Fibroblast of lung (primary cell): Measurements from ENCODE around the gene SERPIND1. TPM values are rescaled to one million over a fixed set of nuclear protein-coding genes. Genes with fewer than 3 reads are reported as not detected.

Experiments
- DNase-seq, 2 donors: peaks; one replicate each; pipeline versions ENCODE4 v3.0.0 to v3.0.0-alpha.2; 2010; ENCODE audit warnings: low read depth in 2 of 2
- H2AFZ ChIP-seq: 2 replicates; pipeline ENCODE4 v1.5.1; 2012; ENCODE audit warnings: low read length, control low read depth, inconsistent platforms
- H3K27ac ChIP-seq: 2 replicates; pipeline ENCODE4 v1.5.1; 2011; ENCODE audit warnings: low read length, control low read depth; ENCODE audit not compliant: insufficient read depth
- H3K27me3 ChIP-seq: 2 replicates; pipeline ENCODE4 v1.5.1; 2011; ENCODE audit warnings: mild to moderate bottlenecking, low read length; ENCODE audit not compliant: control insufficient read depth, insufficient read depth
- H3K36me3 ChIP-seq: 2 replicates; pipeline ENCODE4 v1.5.1; 2011; ENCODE audit warnings: low read length; ENCODE audit not compliant: control insufficient read depth, insufficient read depth
- H3K4me1 ChIP-seq: 2 replicates; pipeline ENCODE4 v1.5.1; 2011; ENCODE audit warnings: low read length; ENCODE audit not compliant: control insufficient read depth, insufficient read depth; ENCODE audit errors: extremely low read depth
- H3K4me2 ChIP-seq: 2 replicates; pipeline ENCODE4 v1.5.1; 2011; ENCODE audit warnings: low read length, control low read depth; ENCODE audit not compliant: insufficient read depth; ENCODE audit errors: extremely low read depth
- H3K4me3 ChIP-seq, 4 experiments: fragments of 200-600 bp in 1 of 4; sonication (generic) in 1 of 4; replicated peaks in 1 of 4; 2 replicates each; pipeline ENCODE4 v1.5.1; 2011 to 2016; ENCODE audit warnings: low read length in 4 of 4, low read depth in 3 of 4, mild to moderate bottlenecking in 3 of 4, control low read depth in 2 of 4, inconsistent platforms in 1 of 4, mixed read lengths in 1 of 4; ENCODE audit not compliant: insufficient read depth in 1 of 4; ENCODE audit errors: control extremely low read depth in 1 of 4
- H3K79me2 ChIP-seq: 2 replicates; pipeline ENCODE4 v1.5.1; 2012; ENCODE audit warnings: mild to moderate bottlenecking, low read length, inconsistent platforms; ENCODE audit not compliant: control insufficient read depth, insufficient read depth
- H3K9ac ChIP-seq: 2 replicates; pipeline ENCODE4 v1.5.1; 2011; ENCODE audit warnings: mild to moderate bottlenecking, low read length, control low read depth; ENCODE audit not compliant: insufficient read depth
- H3K9me3 ChIP-seq: 2 replicates; pipeline ENCODE4 v1.5.1; 2012; ENCODE audit warnings: low read depth, low read length; ENCODE audit not compliant: control insufficient read depth, insufficient read depth
- H4K20me1 ChIP-seq: 2 replicates; pipeline ENCODE4 v1.5.1; 2011; ENCODE audit warnings: low read length; ENCODE audit not compliant: control insufficient read depth, insufficient read depth; ENCODE audit errors: extremely low read depth
- EZH2 ChIP-seq: IDR thresholded peaks from 2 replicates; pipeline ENCODE4 v1.5.1; 2012; ENCODE audit warnings: low read length, control low read depth, mild to moderate bottlenecking; ENCODE audit errors: missing control alignments
- polyA plus RNA-seq, 2 donors: library from polyadenylated mRNA; depleted of rRNA in 1 of 2; stranded (reverse) in 1 of 2; unstranded in 1 of 2; fragments of >200 nt; gene quantifications; 2 replicates each; pipeline ENCODE4 v1.2.1, GENCODE V29; 2011 to 2012; ENCODE audit warnings: missing spikeins in 1 of 2
- total RNA-seq: library from RNA; depleted of rRNA; stranded (reverse); fragments of >200 nt; gene quantifications from 2 replicates; pipeline ENCODE4 v1.2.1, GENCODE V29; 2014
- TF ChIP-seq, protein P1 (sequence below), 2 donors: IDR thresholded peaks in 1 of 2; conservative IDR thresholded peaks in 1 of 2; 1 replicate in 1 of 2; 2 replicates in 1 of 2; pipeline ENCODE4 v1.5.1; 2011 to 2012; ENCODE audit warnings: low read length in 2 of 2, control low read depth in 1 of 2, inconsistent platforms in 1 of 2, low read depth in 1 of 2, mild to moderate bottlenecking in 1 of 2

SERPIND1 gene
- total and polyA plus RNA-seq, 2 donors (not counting 1 experiment from before 2014, with no cell fraction given) = 0.03 TPM; not detected in 1

DNA sequence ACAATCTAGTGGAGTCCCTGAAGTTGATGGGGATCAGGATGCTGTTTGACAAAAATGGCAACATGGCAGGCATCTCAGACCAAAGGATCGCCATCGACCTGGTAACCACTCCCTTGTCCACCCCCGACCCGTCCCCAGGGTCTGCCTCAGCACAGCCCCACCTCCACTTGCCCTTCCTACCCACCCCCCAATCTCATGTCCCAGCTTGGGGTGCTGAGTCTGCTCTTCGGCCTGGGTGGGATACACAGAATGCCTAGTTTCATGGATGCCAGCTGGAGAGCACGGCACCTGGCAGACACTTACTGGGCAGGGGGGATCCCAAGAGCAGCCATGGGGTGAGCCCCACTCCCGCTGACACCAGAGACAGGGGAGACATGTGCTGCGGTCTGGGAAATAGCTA is 12.1 kb downstream of the SERPIND1 start:
- H2AFZ ChIP-seq = no peak overlapping the region
- no peaks in the 10 kb centered on the region for H3K79me2 ChIP-seq
- no peaks in the 10 kb centered on the region for H4K20me1 ChIP-seq
- no peak overlapping the region for H3K4me2 ChIP-seq
- H3K4me1 ChIP-seq = no peaks in the 10 kb centered on the region
- TF ChIP-seq, protein P1, sequence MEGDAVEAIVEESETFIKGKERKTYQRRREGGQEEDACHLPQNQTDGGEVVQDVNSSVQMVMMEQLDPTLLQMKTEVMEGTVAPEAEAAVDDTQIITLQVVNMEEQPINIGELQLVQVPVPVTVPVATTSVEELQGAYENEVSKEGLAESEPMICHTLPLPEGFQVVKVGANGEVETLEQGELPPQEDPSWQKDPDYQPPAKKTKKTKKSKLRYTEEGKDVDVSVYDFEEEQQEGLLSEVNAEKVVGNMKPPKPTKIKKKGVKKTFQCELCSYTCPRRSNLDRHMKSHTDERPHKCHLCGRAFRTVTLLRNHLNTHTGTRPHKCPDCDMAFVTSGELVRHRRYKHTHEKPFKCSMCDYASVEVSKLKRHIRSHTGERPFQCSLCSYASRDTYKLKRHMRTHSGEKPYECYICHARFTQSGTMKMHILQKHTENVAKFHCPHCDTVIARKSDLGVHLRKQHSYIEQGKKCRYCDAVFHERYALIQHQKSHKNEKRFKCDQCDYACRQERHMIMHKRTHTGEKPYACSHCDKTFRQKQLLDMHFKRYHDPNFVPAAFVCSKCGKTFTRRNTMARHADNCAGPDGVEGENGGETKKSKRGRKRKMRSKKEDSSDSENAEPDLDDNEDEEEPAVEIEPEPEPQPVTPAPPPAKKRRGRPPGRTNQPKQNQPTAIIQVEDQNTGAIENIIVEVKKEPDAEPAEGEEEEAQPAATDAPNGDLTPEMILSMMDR (conservative IDR thresholded peaks at IDR 0.05 in 1 of 2, IDR thresholded peaks at IDR 0.05 in 1 of 2; ENCODE audit: low read depth in 1 of 2, low read length in 2 of 2) = no peak
- no peak for TF ChIP-seq EZH2
- H3K36me3 ChIP-seq = peaks cover 9% of the 10 kb centered on the region
- no peak for DNase-seq
- H3K9me3 ChIP-seq = no peaks in the 10 kb centered on the region
- no peak overlapping the region for H3K9ac ChIP-seq
- no peak overlapping the region for H3K4me3 ChIP-seq
- H3K27me3 ChIP-seq = no peaks in the 10 kb centered on the region
- no peak overlapping the region for H3K27ac ChIP-seq

DNA sequence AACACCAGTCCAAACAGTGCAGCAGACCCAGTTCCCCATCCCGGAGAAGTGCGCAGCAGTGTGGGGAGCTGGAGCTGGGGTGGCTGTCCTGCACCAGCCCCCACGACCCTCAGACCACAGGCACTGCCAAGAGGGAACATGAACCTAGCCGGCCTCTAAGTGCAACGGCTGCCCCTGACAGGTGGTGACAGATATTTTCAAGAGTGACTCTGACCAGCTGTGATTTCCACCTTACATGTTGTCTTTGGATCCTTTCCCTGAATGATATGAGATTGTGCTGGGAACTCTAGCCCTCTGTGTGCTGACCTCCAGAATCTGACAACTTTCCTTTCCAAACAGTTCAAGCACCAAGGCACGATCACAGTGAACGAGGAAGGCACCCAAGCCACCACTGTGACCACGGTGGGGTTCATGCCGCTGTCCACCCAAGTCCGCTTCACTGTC is 12.6 kb downstream of the SERPIND1 start:
- H3K27ac ChIP-seq = no peak overlapping the region
- no peak overlapping the region for H3K4me3 ChIP-seq
- no peak overlapping the region for H3K9ac ChIP-seq
- no peaks in the 10 kb centered on the region for H4K20me1 ChIP-seq
- no peaks in the 10 kb centered on the region for H3K4me1 ChIP-seq
- H3K4me2 ChIP-seq = no peak overlapping the region
- H2AFZ ChIP-seq = no peak overlapping the region
- TF ChIP-seq, protein P1 (conservative IDR thresholded peaks at IDR 0.05 in 1 of 2, IDR thresholded peaks at IDR 0.05 in 1 of 2; ENCODE audit: low read depth in 1 of 2, low read length in 2 of 2) = no peak
- TF ChIP-seq EZH2 = no peak
- DNase-seq = no peak
- H3K9me3 ChIP-seq = no peaks in the 10 kb centered on the region
- no peaks in the 10 kb centered on the region for H3K79me2 ChIP-seq
- no peaks in the 10 kb centered on the region for H3K27me3 ChIP-seq
- peaks cover 9% of the 10 kb centered on the region for H3K36me3 ChIP-seq

DNA sequence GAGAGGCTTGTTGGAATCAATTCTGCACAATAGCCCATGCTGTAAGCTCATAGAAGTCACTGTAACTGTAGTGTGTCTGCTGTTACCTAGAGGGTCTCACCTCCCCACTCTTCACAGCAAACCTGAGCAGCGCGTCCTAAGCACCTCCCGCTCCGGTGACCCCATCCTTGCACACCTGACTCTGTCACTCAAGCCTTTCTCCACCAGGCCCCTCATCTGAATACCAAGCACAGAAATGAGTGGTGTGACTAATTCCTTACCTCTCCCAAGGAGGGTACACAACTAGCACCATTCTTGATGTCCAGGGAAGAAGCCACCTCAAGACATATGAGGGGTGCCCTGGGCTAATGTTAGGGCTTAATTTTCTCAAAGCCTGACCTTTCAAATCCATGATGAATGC is 13.3 kb downstream of the SERPIND1 start:
- no peak overlapping the region for H3K4me2 ChIP-seq
- H3K9me3 ChIP-seq = no peaks in the 10 kb centered on the region
- no peaks in the 10 kb centered on the region for H3K79me2 ChIP-seq
- H3K27me3 ChIP-seq = no peaks in the 10 kb centered on the region
- H2AFZ ChIP-seq = no peak overlapping the region
- no peak overlapping the region for H3K4me3 ChIP-seq
- H4K20me1 ChIP-seq = no peaks in the 10 kb centered on the region
- TF ChIP-seq, protein P1 (conservative IDR thresholded peaks at IDR 0.05 in 1 of 2, IDR thresholded peaks at IDR 0.05 in 1 of 2; ENCODE audit: low read depth in 1 of 2, low read length in 2 of 2) = no peak
- TF ChIP-seq EZH2 = no peak
- no peaks in the 10 kb centered on the region for H3K4me1 ChIP-seq
- H3K36me3 ChIP-seq = peaks cover 10% of the 10 kb centered on the region
- DNase-seq = no peak
- no peak overlapping the region for H3K9ac ChIP-seq
- no peak overlapping the region for H3K27ac ChIP-seq
